ENCODE measurements around the gene POC5. TPM values are rescaled to one million over a fixed set of nuclear protein-coding genes. Genes with fewer than 3 reads are reported as not detected.
A peak's percentile ranks its signal among the peaks of the same experiment; 100 is the strongest.

The POC5 gene
- total RNA-seq, 1 experiment from 2014 or later, result 14.8 TPM

DNA sequence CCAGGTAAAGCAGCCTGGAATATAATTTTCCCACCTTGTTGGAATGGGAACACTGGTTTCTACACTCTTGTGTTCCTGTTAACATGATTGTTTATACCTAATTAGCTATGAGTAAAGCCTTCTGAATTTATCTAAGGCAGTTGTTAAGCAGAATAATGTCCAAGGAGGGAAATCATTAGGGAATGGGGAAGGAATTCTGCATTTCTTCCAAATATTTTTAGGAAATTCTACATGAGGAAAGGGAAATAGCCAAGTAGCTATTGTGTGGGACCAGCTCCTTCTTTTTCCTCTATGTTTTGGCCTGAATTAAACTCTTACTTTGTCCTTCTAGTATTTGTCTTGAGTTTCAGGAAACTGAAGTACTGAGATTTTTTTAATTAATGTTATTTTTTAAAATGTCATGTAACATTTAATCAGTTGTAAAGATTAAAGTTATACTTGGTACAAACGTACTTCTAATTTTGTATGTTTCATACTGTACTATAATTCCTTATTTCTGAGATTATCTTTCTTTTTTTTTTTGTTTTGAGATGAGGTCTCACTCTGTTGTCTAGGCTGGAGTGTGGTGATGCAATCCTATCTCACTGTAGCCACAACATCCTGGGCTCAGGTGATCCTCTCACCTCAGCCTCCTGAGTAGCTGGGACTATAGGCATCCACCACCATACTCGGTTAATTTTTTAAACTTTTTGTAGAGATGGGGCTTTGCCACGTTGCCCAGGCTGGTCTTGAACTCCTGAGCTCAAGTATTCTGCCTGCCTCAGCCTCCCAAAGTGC, 77.5 kb downstream of the POC5 start:
- RAD21 ChIA-PET (ENCODE audit: low non-redundant PET in 1 of 2, low total read pairs in 2 of 2, uncharacterized antibody in 2 of 2, unreplicated experiment in 2 of 2), result no interaction called here
- Histone ChIP-seq H3K27me3 (ENCODE audit: insufficient read depth, low read length) (no peaks in the 10 kb centered on the region), H3K27ac (ENCODE audit: low read depth, low read length) (no peak overlapping the region), H2AFZ (ENCODE audit: low read depth, low read length, poor library complexity, severe bottlenecking) (no peak overlapping the region), H3K36me3 (ENCODE audit: control insufficient read depth in 1 of 2, insufficient read depth in 2 of 2, low read length in 2 of 2) (no peaks in the 10 kb centered on the region), H4K20me1 (ENCODE audit: insufficient read depth) (no peaks in the 10 kb centered on the region), H3K4me3 (replicated peaks in 1 of 2; ENCODE audit: low read depth in 1 of 2, low read length in 2 of 2) (no peak overlapping the region), H3K4me2 (ENCODE audit: low read length) (peak overlapping the region; percentile 22; the same call in 1 of the 2 replicates), H3K4me1 (ENCODE audit: control insufficient read depth in 1 of 2, insufficient read depth in 2 of 2, low read length in 2 of 2) (peaks cover 0 to 13% of the 10 kb centered on the region in 2 experiments; a peak in 2 of 4 replicates), H3K9ac (ENCODE audit: low read length) (no peak overlapping the region), H3K79me2 (ENCODE audit: insufficient read depth, low read length) (no peaks in the 10 kb centered on the region), H3K9me3 (ENCODE audit: control insufficient read depth in 1 of 2, insufficient read depth in 1 of 2, low read depth in 1 of 2, low read length in 2 of 2) (no peaks in the 10 kb centered on the region), H3K9me2 (ENCODE audit: insufficient read depth) (no peaks in the 10 kb centered on the region)
- BruUV-seq (replicated peaks), result no TSS peak
- ATAC-seq, result no peak
- intact Hi-C loops (cut with micrococcal nuclease), result no loop called here
- DNase-seq (ENCODE audit: low read depth, low spot score), result no peak
- CTCF ChIA-PET, result no interaction called here
- POLR2A ChIA-PET, result no interaction called here
- TF ChIP-seq ZFX (IDR thresholded peaks at IDR 0.05) (no peak), SRF (IDR thresholded peaks at IDR 0.05; ENCODE audit: low read depth) (no peak), TCF7L2 (IDR thresholded peaks at IDR 0.05; ENCODE audit: borderline replicate concordance, extremely low read depth, insufficient read depth, insufficient read length) (no peak), ELF1 (IDR thresholded peaks at IDR 0.05; ENCODE audit: borderline replicate concordance, low read depth) (no peak), FOSL1 (IDR thresholded peaks at IDR 0.05; ENCODE audit: low read depth) (no peak), POLR2AphosphoS5 (IDR thresholded peaks at IDR 0.05; ENCODE audit: low read depth, low read length) (no peak), EZH2phosphoT487 (IDR thresholded peaks at IDR 0.05; ENCODE audit: borderline replicate concordance) (no peak)
- TF ChIP-seq, protein P1, sequence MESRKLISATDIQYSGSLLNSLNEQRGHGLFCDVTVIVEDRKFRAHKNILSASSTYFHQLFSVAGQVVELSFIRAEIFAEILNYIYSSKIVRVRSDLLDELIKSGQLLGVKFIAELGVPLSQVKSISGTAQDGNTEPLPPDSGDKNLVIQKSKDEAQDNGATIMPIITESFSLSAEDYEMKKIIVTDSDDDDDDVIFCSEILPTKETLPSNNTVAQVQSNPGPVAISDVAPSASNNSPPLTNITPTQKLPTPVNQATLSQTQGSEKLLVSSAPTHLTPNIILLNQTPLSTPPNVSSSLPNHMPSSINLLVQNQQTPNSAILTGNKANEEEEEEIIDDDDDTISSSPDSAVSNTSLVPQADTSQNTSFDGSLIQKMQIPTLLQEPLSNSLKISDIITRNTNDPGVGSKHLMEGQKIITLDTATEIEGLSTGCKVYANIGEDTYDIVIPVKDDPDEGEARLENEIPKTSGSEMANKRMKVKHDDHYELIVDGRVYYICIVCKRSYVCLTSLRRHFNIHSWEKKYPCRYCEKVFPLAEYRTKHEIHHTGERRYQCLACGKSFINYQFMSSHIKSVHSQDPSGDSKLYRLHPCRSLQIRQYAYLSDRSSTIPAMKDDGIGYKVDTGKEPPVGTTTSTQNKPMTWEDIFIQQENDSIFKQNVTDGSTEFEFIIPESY (IDR thresholded peaks at IDR 0.05; ENCODE audit: extremely low read depth, insufficient replicate concordance, low read length), result no peak
